Fibroblast of villous mesenchyme (primary cell): Measurements from ENCODE around the gene ABTB2. TPM values are rescaled to one million over a fixed set of nuclear protein-coding genes. Genes with fewer than 3 reads are reported as not detected.

Source experiments
- DNase-seq: peaks from one replicate; pipeline ENCODE4 v3.0.0-alpha.2; 2010; ENCODE audit warnings: low read depth
- H3K4me3 ChIP-seq: 2 replicates; pipeline ENCODE4 v1.5.1; 2011; ENCODE audit warnings: low read depth, mild to moderate bottlenecking, low read length
- CTCF ChIP-seq: IDR thresholded peaks from 2 replicates; pipeline ENCODE4 v1.5.1; 2012; ENCODE audit warnings: low read depth, mild to moderate bottlenecking, low read length; ENCODE audit not compliant: insufficient read depth
- total RNA-seq: library from RNA; depleted of rRNA; stranded (reverse); fragments of >200 nt; gene quantifications from 2 replicates; pipeline ENCODE4 v1.2.3, GENCODE V29; 2012

The ABTB2 gene
- total RNA-seq, 1 donor, result 3.9 TPM

- no peak for TF ChIP-seq CTCF
- no peak overlapping the region for H3K4me3 ChIP-seq
- no peak for DNase-seq
These were observed 58.9 kb downstream of the ABTB2 start for GRCh38 chr11:34298871-34299270.

- no peak overlapping the region for H3K4me3 ChIP-seq
- no peak for TF ChIP-seq CTCF
- DNase-seq, result no peak
These were observed 61.4 kb downstream of the ABTB2 start for GRCh38 chr11:34296412-34296811.

- no peak for DNase-seq
- no peak overlapping the region for H3K4me3 ChIP-seq
- TF ChIP-seq CTCF, result no peak
These were observed 65.3 kb downstream of the ABTB2 start for GRCh38 chr11:34292546-34292945.

- H3K4me3 ChIP-seq, result no peak overlapping the region
- TF ChIP-seq CTCF, result no peak
- DNase-seq, result no peak
These were observed 65.7 kb downstream of the ABTB2 start for GRCh38 chr11:34292111-34292510.

- no peak for TF ChIP-seq CTCF
- no peak for DNase-seq
- no peak overlapping the region for H3K4me3 ChIP-seq
These were observed 66.9 kb downstream of the ABTB2 start for GRCh38 chr11:34290926-34291325.

GRCh38 chr11:34288492-34288891 is 69.3 kb downstream of the ABTB2 start:
- DNase-seq, result no peak
- no peak overlapping the region for H3K4me3 ChIP-seq
- no peak for TF ChIP-seq CTCF

- no peak for TF ChIP-seq CTCF
- no peak overlapping the region for H3K4me3 ChIP-seq
- no peak for DNase-seq
These were observed 72.9 kb downstream of the ABTB2 start for GRCh38 chr11:34284811-34285481.
